Peyer's patch (tissue), 4 donors: ENCODE data around the gene HOXD10. TPM values are rescaled to one million over a fixed set of nuclear protein-coding genes. Genes with fewer than 3 reads are reported as not detected.

ENCODE experiments used
- DNase-seq, 3 donors: peaks; one replicate each; pipeline ENCODE4 v3.0.0-alpha.2; 2017 to 2019
- H3K27ac ChIP-seq, 4 donors: fragments of 200-600 bp; sonication (generic); one replicate each; pipeline ENCODE4 v1.5.1; 2016 to 2019
- H3K27me3 ChIP-seq, 2 donors: fragments of 200-600 bp; sonication (generic); one replicate each; pipeline ENCODE4 v1.5.1; 2019
- H3K36me3 ChIP-seq, 3 donors: fragments of 200-600 bp; sonication (generic); one replicate each; pipeline ENCODE4 v1.5.1; 2016 to 2019
- H3K4me1 ChIP-seq, 4 donors: fragments of 200-600 bp; sonication (generic); one replicate each; pipeline ENCODE4 v1.5.1; 2016 to 2019
- H3K4me3 ChIP-seq, 4 donors: fragments of 200-600 bp; sonication (generic); 1 replicate in 3 of 4; 2 replicates in 1 of 4; pipeline ENCODE4 v1.5.1; 2016 to 2019; ENCODE audit warnings: mild to moderate bottlenecking in 1 of 4
- H3K9me3 ChIP-seq, 4 donors: fragments of 200-600 bp; sonication (generic); one replicate each; pipeline ENCODE4 v1.5.1; 2016 to 2019; ENCODE audit warnings: mild to moderate bottlenecking in 1 of 4
- POLR2A ChIP-seq, 2 donors: fragments of 450-650 bp; IDR thresholded peaks; one replicate each; pipeline ENCODE4 v1.5.1; 2017; ENCODE audit warnings: antibody characterized with exemption in 2 of 2, mild to moderate bottlenecking in 2 of 2, moderate library complexity in 2 of 2
- total RNA-seq, 4 donors: library from RNA; depleted of rRNA; stranded (reverse); fragments of >200 nt; gene quantifications; one replicate each; pipeline ENCODE4 v1.1.0, GENCODE V29; 2016
- TF ChIP-seq, protein P1 (sequence below), 6 experiments: fragments of 450-650 bp in 4 of 6; fragments of 200-600 bp in 2 of 6; sonication (generic) in 1 of 6; IDR thresholded peaks; one replicate each; pipeline ENCODE4 v1.5.1; 2017 to 2019; ENCODE audit warnings: antibody characterized with exemption in 6 of 6, mild to moderate bottlenecking in 3 of 6, moderate library complexity in 1 of 6

HOXD10 gene
- total RNA-seq: not detected

GRCh38 chr2:176115883-176116813, at the start of gene HOXD10:
TSS of gene HOXD10 (plus strand) at chr2:176116778. CDS start at chr2:176116834, 56 bp downstream.
- Histone ChIP-seq H3K4me3 (no peak within 1 kb of the TSS), H3K9me3 (no peaks in the 10 kb centered on the region), H3K36me3 (no peaks in the 10 kb centered on the region), H3K4me1 (peaks cover 0 to 8% (median 0%) of the 10 kb centered on the region in 4 donors), H3K27me3 (peaks cover 0 to 90% of the 10 kb centered on the region in 2 donors), H3K27ac (no peak within 1 kb of the TSS)
- peak in 2 of 3 donors; percentile 52 to 55 for DNase-seq
- TF ChIP-seq, protein P1, sequence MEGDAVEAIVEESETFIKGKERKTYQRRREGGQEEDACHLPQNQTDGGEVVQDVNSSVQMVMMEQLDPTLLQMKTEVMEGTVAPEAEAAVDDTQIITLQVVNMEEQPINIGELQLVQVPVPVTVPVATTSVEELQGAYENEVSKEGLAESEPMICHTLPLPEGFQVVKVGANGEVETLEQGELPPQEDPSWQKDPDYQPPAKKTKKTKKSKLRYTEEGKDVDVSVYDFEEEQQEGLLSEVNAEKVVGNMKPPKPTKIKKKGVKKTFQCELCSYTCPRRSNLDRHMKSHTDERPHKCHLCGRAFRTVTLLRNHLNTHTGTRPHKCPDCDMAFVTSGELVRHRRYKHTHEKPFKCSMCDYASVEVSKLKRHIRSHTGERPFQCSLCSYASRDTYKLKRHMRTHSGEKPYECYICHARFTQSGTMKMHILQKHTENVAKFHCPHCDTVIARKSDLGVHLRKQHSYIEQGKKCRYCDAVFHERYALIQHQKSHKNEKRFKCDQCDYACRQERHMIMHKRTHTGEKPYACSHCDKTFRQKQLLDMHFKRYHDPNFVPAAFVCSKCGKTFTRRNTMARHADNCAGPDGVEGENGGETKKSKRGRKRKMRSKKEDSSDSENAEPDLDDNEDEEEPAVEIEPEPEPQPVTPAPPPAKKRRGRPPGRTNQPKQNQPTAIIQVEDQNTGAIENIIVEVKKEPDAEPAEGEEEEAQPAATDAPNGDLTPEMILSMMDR (IDR thresholded peaks at IDR 0.05): peak in 2 of 6 experiments; percentile 7 to 13
- TF ChIP-seq POLR2A (IDR thresholded peaks at IDR 0.05): no peak

- no peak overlapping the region for H3K27ac ChIP-seq
- H3K36me3 ChIP-seq: no peaks in the 10 kb centered on the region
- H3K4me3 ChIP-seq: peak overlapping the region in 2 of 4 donors; percentile 42 to 44
- DNase-seq: no peak
- H3K27me3 ChIP-seq: peaks cover 0 to 56% of the 10 kb centered on the region in 2 donors
- no peaks in the 10 kb centered on the region for H3K9me3 ChIP-seq
- no peak for TF ChIP-seq POLR2A (IDR thresholded peaks at IDR 0.05)
- TF ChIP-seq, protein P1 (IDR thresholded peaks at IDR 0.05): no peak
- H3K4me1 ChIP-seq: peaks cover 0 to 15% (median 0%) of the 10 kb centered on the region in 4 donors
Measured at GRCh38 chr2:176067589-176068418, 48.8 kb upstream of the HOXD10 start.

DNA sequence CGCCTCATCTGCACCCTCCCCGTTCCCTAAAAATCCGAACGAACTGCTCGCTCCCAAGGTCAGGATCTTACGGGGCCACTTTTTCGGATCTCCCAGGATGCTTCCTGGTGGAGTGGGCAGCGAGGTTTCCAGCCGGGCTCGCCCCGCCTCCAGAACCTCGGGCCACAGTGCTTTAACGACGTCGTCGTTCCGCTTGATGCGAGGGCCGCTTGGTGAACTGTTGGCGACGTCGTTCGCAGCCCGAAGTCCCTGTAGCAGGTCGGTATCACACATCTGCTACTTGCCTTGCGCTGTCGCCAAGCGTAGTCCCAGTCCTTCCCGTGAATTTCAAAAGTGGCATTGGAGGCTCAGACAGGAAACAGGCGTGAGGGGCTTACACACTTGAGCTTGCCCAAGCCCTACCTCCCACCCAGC, 48.2 kb upstream of the HOXD10 start:
- H3K27ac ChIP-seq: no peak overlapping the region
- no peak overlapping the region for H3K4me3 ChIP-seq
- no peaks in the 10 kb centered on the region for H3K9me3 ChIP-seq
- TF ChIP-seq, protein P1 (IDR thresholded peaks at IDR 0.05): no peak
- TF ChIP-seq POLR2A (IDR thresholded peaks at IDR 0.05): no peak
- H3K4me1 ChIP-seq: peaks cover 0 to 15% (median 0%) of the 10 kb centered on the region in 4 donors
- H3K36me3 ChIP-seq: no peaks in the 10 kb centered on the region
- peaks cover 0 to 62% of the 10 kb centered on the region in 2 donors for H3K27me3 ChIP-seq
- no peak for DNase-seq

DNA sequence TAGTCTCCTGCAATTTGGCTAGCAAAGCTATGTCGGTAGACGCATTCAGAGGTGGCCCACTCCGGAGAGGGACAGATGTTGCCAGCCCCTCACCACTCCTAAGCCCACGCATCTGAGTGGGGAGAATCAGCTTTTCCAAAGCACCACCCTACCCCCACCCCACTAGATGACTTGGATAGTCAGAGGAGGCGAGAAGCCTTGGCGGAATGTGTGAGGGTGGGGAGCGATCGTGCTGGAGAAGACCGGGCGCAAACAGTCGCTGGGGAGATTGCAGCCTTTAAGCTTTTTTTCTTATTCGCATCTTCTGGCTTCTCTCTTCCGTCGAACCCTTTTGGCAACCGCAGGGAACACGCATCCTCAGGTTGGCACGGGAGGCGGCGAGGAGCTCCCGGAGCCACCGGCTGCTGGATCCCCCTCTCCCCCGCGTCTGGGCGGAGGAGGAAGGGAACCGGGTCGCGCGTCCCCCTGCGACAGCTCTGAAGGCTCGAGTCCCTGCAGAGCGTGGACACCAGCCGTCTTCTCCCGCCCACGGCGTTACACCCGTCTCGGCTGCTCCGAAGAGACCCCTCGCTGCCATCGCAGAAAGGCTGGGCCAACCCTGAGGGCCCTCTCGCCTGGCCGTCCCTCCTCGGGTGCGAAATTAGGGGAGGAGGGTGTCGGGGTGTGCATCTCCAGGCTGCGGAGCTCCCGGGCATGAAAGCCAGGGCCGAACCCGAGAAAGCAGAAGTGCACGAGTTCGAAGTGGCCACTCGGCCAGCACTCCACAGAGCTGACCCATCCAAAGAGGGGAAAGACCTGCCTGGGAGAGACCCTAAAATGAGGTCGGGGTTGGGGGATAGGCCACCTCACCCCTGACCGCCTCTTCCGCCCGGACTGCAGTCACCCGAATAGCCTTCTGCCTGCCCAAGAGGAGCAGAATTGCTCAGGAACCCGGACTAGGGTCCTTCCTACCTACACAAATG, 45.0 kb upstream of the HOXD10 start:
- no peak for DNase-seq
- Histone ChIP-seq H3K36me3 (no peaks in the 10 kb centered on the region), H3K9me3 (no peaks in the 10 kb centered on the region), H3K4me1 (peaks cover 0 to 14% (median 0%) of the 10 kb centered on the region in 4 donors), H3K27me3 (peaks cover 0 to 92% of the 10 kb centered on the region in 2 donors), H3K27ac (no peak overlapping the region), H3K4me3 (no peak overlapping the region)
- TF ChIP-seq, protein P1 (IDR thresholded peaks at IDR 0.05): no peak
- TF ChIP-seq POLR2A (IDR thresholded peaks at IDR 0.05): no peak
